ENCODE measurements around the gene CLIC4. TPM values are rescaled to one million over a fixed set of nuclear protein-coding genes. Genes with fewer than 3 reads are reported as not detected.
"Not testable (repeated sequence)": the region's sequence is repeated elsewhere in the genome, so short reads cannot be mapped to it uniquely, and the experiment has no call there.

The CLIC4 gene
- polyA plus RNA-seq, 4 donors: 168 to 230 (median 203) TPM

DNA sequence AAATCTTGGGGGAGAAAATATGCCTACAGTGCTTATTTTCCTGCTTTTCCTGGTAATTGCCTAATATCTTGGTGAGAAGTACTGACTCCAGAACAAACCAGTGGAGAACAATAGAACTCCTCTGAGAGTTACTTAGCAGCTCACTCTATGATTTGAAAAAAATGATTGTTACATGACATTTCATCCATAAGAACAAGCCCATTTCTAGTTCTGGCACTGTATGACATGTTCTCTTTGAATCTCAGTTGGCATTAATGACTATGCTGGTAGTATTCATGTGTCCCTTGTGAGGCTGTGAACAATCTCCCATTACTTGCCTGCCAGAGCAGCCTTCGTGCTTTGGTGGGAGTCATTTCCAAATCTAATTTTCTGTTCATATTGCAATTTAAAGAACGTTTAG, 58.0 kb downstream of the CLIC4 start:
- no peak for DNase-seq (ENCODE audit: low read depth in 4 of 4, low spot score in 3 of 4)

DNA sequence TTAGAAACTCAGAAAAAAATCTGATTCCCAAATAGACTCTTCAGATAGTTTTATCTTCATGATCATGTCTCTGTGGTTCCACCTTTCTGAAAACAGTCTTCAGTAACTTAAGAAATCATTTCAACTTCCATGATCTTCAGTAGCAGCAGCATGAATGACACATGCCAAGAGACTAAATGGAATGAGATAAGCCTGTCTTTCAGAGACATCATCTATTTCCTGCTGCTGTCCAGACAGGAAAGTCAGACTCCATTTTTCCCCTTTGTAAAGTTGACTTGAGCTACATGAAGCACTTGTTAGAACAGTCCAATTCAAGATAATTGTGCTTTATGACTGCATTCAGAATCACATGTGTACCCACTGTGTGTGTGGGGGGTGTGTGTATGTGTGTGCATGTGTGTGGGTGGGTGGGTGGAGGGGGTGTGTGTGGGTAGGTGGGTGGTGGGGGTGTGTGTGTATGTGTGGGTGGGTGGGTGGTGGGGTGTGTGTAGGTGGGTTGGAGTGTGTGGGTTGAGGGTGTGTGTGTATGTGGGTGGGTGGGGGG, 58.8 kb downstream of the CLIC4 start:
- DNase-seq (ENCODE audit: low read depth in 4 of 4, low spot score in 3 of 4): no peak

DNA sequence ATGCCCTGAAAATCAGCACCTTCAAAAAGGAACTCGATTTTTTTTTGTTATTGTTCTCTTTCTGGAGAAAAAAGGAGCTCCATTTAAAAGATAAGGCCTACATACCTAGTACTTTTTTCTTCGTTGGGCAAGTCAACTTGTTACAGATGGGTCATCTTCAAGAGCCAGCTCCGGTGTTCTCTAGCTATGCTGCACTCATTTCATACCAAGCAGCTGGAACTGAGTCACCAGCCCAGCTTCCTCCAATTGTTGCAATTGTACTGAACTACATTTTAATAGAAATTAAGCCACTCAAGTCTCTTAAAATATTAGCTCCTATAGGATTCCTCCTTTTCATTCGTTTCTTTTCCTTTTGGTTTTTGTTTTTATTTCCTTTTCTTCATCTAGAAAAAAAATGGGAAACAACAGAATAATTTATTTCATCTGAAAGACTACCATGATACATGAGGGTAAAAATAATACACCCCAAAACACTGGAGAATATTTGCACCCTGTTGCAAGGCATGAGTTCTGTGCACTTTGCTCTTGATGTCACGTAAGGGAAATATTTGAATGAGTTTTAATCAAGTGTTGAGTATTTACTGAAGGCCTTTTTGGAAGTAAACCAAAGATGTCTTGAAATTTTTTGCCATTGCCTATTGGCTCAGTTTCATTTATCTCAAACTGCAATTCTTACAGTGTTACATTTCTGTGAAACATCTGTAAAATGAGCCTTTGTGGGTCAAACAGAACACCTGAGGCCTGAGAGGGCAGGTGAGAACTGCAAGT, 60.5 kb downstream of the CLIC4 start:
- no peak for DNase-seq (ENCODE audit: low read depth in 4 of 4, low spot score in 3 of 4)

DNA sequence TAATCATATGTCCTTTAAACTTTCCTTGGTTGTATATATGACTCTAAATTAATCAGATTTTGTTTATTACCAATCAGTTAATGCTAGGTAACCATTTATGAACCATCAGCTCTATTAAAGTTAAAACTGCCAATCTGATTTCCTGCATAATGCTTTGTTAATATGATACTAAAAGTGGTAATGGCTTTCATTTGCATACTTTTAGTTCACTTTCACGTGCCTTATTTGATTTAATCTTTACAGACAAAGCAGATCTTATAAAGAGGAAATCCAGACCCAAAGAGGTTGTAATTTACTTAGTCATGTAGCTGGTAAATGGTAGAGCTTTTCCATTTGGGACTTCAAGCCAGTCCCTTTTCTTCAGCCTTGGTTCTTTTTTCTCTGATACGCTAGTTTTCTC, 61.3 kb downstream of the CLIC4 start:
- no peak for DNase-seq (ENCODE audit: low read depth in 4 of 4, low spot score in 3 of 4)

DNA sequence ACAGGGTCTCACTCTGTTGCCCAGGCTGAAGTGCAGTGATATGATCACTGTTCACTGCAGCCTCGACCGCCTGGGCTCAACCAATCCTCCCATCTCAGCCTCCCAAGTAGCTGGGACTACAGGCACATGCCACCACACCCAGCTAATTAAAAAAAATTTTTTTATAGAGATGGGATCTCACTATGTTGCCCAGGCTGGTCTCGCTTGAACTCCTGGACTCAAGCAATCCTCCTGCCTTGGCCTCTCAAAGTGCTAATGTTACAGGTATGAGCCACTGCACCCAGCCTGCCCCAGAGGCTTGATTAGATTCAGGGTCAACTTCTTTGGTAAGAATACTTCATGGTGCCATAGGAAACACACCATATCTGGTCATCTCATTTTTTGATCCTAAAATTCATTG, 66.2 kb downstream of the CLIC4 start:
- not testable (repeated sequence) for DNase-seq (ENCODE audit: low read depth in 4 of 4, low spot score in 3 of 4)

DNA sequence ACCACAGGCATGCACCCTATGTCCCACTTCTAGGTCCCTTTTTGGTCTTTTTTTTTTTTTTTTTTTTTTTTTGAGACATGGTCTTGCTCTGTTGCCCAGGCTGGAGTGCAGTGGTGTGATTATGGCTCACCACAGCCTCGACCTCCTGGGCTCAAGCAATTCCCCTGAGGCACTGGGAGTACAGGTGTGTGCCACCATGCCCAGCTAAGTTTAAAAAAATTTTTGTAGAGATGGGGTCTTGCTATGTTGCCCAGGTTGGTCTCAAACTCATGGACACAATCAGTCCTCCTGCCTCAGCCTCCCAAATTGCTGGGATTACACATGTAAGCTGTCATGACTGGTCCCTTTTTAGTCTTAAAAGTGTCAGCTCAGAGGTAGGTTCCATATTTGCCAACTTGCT, 75.0 kb downstream of the CLIC4 start:
- DNase-seq (ENCODE audit: low read depth in 4 of 4, low spot score in 3 of 4): not testable (repeated sequence)

DNA sequence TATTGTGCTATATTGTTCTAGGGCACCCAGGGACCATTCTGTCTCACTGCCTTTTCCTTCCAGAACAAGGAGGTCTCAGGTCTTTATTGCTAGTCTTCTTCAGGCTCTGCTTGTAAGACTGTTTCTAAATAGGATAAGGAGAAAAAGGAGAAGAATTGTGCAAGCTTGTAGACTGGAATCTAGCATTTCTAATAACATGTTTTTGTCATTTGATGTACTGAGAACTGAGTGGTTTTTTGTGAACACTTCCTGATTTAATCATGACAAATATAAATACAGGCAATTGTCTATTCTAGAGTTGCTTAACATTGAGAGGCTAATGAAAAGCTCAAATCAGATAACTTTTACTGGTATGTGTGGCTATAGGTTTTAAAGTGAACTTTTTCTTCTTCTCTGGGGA, 77.6 kb downstream of the CLIC4 start:
- no peak for DNase-seq (ENCODE audit: low read depth in 4 of 4, low spot score in 3 of 4)

DNA sequence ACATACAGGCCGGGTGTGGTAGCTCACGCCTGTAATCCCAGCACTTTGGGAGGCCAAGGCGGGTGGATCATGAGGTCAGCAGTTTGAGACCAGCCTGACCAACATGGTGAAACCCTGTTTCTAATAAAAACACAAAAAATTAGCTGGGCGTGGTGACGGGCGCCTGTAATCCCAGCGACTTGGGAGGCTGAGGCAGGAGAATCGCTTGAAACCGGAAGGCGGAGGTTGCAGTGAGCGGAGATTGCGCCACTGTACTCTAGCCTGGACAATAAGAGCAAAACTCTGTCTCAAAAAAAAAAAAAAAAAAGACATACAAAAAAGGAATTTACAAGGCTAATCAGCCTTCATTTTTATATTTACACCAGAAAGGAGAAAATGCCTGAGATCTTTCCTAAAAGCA, 78.2 kb downstream of the CLIC4 start:
- not testable (repeated sequence) for DNase-seq (ENCODE audit: low read depth in 4 of 4, low spot score in 3 of 4)

DNA sequence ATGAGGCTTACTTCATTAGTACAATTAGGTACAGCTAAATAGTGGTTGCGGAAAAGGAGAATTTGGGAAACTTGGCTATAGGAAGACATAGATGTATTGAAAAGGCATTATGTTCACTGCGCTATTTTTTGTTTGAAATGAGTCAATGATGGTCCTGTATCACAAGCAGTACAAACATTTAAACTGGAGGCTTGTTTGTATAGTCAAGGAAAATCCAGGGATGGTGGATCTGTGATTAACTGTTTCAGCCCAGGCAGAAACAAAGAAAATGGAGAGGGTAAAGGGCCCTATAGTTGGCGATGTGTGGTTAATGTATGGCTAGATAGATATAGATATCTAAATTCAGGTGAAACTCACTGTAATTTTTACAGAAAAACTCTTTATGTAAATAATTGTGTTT, 79.9 kb downstream of the CLIC4 start:
- no peak for DNase-seq (ENCODE audit: low read depth in 4 of 4, low spot score in 3 of 4)

DNA sequence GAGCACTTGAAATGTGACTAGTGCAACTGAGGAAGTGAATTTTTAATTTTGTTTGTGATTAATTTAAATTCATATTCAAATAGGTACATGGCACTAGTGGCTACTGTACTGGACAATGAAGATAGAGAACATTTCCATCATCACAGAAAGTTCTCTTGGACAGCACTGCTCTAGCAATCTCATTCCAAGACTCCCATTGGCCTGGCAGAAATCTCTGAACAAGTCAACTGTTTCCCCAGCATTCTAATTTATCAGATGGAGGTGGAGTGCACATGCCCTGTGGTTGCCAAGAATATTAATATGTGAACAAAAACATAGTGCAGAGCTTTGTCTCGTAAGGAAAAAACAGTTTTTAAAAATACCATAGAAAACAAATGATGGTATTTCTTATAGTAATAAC, 81.3 kb downstream of the CLIC4 start:
- no peak for DNase-seq (ENCODE audit: low read depth in 4 of 4, low spot score in 3 of 4)

DNA sequence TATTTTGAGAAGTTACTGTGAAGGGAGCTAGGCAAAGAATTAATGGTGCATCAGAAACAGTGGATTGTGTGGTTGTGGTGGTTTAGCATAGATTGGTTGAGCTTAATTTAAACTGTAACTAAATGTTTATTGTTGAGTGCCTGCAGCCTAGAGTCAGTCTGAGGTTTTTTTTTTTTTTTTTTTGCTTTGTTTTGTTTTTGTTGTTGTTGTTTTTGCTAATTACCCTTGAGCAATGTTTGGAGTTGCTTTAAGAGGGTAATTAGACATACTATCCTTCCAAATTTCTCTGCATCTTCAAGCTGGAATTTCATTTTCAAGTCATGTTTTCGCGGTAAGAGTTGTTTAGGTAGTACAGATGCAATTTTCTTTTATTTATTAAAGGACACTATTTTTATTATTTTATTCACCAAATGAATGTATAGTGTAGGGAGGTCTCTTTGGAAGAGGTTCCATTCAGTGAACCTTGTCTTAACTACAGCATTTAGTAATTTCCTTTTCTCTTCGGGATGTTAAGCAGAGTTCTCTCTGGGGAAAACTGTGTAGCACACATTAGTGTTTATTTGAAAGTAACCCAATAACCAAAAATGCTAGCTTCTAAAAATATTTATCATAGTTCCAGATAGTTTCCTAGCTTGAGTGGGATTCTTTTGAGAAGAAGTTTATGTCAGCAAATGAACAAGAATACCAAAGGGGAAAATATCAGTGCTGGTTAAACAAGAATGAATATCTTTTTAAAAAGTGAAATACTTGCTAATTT, 82.3 kb downstream of the CLIC4 start:
- DNase-seq (ENCODE audit: low read depth in 4 of 4, low spot score in 3 of 4): no peak

DNA sequence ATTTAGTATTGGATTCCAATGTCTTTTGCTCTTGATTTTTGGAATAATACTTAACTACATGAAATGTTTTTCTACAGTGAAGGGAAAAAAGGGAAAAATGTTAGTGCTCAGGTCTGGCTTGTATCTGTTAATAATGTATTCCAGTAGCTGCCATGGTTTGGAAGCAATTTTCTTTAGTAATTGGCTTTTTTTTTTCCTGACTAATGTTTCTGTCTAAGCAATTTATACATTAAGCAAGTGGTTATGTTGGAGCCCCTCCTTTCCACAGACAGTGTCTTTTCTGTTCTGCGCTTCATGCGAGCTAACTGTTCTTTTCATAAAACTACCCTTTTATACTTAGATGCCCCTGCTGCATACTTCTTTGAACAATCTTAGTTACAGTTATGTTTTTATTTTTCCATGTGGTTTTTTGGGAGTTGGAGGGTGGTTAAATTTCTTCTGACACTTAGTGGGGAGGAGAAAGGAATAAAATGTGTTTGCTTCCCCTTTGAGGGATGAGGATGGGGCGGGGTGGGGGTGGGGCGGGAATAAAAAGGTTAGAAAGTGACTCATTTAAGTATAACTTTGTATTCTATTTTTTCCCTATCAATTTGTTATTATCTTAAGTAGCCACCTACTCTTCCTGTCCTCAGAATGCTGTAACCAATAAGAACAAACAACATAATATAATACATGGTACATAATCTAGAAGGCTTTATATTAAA, 83.1 kb downstream of the CLIC4 start:
- no peak for DNase-seq (ENCODE audit: low read depth in 4 of 4, low spot score in 3 of 4)

DNA sequence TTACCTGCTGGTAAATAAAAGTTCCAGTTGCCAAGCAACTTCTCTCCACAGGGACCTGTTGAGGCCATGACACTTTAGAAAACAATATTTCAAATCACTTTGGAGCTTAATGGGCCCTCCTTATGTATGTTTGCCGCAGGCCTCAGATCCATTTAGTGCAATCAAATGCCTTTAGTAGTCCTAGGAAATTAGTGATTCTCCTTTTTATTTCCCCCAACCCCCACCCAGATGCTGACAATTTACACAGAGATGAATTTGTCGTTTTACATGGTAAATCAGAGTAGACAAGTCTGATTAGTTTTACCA, 83.6 kb downstream of the CLIC4 start:
- no peak for DNase-seq (ENCODE audit: low read depth in 4 of 4, low spot score in 3 of 4)

DNA sequence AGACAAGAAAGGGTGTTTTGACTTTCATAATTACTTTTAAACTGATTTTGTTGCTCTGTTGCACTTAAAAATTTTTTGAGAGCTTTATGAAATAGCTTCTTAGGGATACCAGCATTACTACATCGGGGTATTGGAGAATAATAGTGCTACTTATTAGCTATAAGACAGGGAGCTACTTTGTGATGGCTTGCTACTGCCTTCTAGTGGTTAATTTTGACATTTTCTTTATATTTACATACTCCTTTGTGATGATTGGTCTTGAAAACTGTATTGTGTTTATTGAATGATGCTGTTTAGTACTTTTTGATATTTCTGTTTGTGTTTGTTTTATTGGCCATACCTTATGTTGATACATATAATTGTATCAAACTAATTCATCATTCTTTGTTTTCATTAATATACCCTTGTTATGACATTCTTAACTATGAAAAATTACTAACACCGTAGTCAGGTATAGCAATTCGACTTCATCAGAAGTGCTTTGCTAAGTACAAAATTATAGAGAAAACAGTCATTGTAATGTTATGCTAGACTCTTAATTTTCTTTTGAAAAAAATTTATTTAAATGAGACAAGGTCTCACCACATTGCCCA, 85.5 kb downstream of the CLIC4 start:
- peak in 2 of 4 donors; percentile 46 to 52 for DNase-seq (ENCODE audit: low read depth in 4 of 4, low spot score in 3 of 4)

DNA sequence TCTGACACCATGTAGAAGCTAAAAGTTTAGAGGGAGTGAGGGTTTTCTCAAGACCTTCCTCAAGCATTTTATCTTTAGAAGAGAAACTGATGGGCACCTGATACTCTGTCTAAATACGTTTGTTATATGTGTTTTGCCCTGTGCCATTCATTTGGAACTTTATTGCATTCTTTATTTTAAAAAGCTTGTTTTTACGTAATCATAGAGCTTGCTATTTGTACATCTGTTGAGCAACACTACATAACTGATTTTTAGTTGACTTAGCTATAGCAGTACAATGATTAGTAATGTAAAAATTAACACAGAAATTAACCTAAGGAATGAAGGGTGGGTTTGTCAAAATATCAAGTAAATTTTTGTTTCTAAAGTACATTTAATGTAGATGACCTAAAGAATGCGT, 96.3 kb downstream of the CLIC4 start:
- no peak for DNase-seq (ENCODE audit: low read depth in 4 of 4, low spot score in 3 of 4)

DNA sequence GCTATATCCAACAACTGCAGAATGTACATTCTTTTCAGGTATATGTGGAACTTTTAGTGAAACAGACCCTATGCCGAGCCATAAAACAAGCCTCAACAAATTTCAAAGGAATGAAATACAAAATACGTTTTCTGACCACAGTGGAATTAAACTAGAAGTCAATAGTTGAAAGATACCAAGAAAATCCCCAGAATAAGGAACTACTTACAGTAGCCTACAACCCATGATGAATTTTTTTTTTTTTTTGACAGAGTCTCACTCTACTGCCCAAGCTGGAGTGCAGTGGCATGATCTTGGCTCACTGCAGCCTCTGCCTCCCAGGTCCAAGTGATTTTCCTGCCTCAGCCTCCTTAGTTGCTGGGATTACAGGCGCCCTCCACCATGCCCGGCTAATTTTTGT, 101.4 kb downstream of the CLIC4 start:
- DNase-seq (ENCODE audit: low read depth in 4 of 4, low spot score in 3 of 4): no peak

DNA sequence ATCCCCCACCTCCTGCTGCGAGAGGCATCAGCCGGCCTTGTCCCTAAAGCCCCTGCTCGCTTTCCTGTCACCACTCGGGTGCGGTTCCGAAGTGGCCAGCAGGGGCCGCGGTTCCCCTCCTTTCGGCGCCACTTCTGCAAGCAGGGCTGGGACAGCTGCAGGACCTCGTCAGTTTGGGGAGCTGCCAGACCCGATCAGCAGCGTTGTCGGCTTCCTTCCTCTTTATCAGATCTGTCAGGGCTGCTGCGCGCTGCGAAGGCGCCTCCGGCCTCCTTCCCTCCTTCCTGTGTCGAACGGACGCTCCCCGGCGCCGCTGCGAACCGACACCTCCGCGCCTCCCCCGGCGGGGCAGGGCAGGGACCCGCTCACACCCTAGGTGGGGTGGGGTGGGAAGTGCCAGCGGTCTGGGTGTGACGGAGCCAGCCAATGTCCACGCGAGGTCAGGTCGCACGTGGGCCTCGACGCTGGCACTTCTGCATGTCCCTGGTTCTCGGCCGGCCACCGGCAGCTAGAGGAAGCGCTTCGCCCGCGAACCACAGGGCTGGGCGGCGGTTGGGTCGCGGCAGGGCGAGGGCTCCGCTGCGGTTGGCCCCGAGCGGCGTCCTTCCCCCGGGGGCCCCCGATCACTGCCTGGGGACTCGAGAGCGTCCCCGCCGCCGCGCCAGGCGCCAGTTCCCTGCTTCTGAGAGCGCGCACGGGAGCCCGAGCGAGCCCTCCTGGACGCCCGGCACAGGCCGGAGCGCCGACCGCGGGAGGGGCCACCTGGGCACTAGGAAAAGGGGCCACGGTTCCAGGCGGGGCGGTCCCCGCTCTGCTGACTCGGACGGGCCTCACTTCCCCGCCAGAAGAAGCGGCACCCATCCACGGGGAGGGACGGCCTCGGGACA, 103.0 kb downstream of the CLIC4 start:
- DNase-seq (ENCODE audit: low read depth in 4 of 4, low spot score in 3 of 4): peak; percentile 74 to 82 (median 78)

DNA sequence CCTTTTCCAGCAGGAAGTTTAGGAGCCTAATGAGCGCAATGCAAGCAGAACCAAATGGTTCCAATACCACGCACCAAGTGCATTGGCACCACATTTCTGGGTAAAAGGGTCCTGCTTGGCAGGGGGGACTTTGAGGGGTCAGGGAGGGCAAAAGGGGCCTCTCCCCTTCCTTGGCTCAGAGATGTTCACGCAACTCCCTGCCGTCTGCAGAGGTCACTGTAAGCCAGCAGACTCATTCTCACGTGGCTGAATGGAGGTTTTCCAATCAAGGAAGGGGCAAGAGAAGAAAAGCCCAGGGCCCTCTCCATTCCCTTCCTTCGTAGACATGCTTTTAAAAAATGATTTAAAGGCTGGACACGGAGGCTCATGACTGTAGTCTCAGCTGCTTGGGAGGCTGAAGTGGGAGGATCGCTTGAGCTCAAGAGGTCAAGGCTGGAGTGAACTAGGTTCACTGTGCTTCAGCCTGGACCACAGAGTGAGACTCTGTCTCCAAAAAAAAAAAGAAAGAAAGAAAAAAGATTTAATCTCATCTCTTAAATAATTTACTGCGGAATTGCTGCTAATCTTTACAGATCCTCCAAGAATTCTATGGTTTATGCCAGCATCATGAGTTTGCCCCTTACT, 104.5 kb downstream of the CLIC4 start:
- DNase-seq (ENCODE audit: low read depth in 4 of 4, low spot score in 3 of 4): no peak

DNA sequence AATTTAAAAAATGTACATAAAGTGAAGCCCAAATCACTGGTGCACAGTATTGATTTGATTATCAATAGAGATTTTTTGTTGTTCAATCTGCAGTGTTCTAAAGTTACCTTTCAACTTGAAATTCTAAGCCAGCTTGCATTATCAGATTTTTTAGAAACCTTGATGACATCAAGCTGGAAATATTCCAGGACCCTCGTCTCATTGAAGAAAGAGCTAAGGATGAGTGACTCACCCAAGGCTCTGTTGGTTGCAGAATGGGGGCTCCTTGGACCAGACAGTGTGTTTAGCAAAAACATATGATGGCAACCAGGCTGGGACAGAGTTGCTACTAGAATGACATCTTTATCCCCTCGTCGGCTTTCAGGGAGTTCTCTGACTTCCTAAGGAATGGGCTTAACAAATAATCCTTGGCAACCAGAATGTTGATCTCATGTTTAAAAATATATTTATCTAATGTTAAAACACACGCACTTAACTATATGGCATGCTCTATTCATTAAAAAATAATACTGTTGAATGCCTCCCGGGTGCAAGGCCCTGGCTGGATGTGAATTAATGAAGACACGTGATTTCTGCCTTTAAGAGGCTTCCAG, 105.2 kb downstream of the CLIC4 start:
- no peak for DNase-seq (ENCODE audit: low read depth in 4 of 4, low spot score in 3 of 4)

All from left renal pelvis (tissue), 4 donors.